ENCODE results near the gene PKP4. TPM values are rescaled to one million over a fixed set of nuclear protein-coding genes. Genes with fewer than 3 reads are reported as not detected.

PKP4 gene
- total RNA-seq, 1 experiment from 2014 or later = 147 TPM

DNA sequence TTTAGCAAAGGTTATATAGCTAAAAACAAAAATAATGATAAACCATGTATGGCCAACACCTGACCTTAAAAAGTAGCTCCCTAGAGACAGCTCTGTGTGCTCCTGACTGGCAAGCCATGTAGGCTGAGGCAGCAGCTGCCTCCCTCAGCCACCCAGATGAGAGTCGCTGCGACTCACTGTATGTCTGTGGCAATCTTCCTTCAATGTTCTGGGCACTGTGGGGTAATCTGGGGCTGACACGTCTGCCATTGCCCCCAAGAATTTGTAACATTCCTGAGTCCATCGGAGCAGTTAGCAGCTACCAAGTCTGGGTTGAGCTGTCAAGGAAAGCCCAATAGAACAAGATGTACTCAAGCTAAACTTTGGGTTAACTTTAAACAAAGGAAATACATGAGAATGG, 232.0 kb downstream of the PKP4 start:
- no peaks in the 10 kb centered on the region for H3K4me1 Mint-ChIP-seq (ENCODE audit: low read depth, unreplicated experiment)
- H3K27me3 ChIP-seq (replicated peaks; ENCODE audit: control insufficient read depth, insufficient read depth, low read length) = no peaks in the 10 kb centered on the region
- H3K36me3 ChIP-seq (ENCODE audit: control insufficient read depth, insufficient read depth, low read length) = no peaks in the 10 kb centered on the region
- no peak overlapping the region for H3K4me3 ChIP-seq (ENCODE audit: low read depth, low read length)
- POLR2A ChIA-PET = interaction anchor here (0.6 kb wide), 1 partner anchor 147 kb away, joined by 3 read pairs; no protein-coding TSS in a partner anchor
- no peaks in the 10 kb centered on the region for H3K4me1 ChIP-seq
- CTCF ChIA-PET = interaction anchor here (1.2 kb wide), 1 partner anchor 664 kb away, joined by 3 read pairs; no protein-coding TSS in a partner anchor
- H3K9me3 ChIP-seq = no peaks in the 10 kb centered on the region
- no peaks in the 10 kb centered on the region for H3K27me3 Mint-ChIP-seq (ENCODE audit: insufficient read depth, unreplicated experiment)
- H3K27ac Mint-ChIP-seq (ENCODE audit: unreplicated experiment) = no peak overlapping the region
- TF ChIP-seq, protein P1, sequence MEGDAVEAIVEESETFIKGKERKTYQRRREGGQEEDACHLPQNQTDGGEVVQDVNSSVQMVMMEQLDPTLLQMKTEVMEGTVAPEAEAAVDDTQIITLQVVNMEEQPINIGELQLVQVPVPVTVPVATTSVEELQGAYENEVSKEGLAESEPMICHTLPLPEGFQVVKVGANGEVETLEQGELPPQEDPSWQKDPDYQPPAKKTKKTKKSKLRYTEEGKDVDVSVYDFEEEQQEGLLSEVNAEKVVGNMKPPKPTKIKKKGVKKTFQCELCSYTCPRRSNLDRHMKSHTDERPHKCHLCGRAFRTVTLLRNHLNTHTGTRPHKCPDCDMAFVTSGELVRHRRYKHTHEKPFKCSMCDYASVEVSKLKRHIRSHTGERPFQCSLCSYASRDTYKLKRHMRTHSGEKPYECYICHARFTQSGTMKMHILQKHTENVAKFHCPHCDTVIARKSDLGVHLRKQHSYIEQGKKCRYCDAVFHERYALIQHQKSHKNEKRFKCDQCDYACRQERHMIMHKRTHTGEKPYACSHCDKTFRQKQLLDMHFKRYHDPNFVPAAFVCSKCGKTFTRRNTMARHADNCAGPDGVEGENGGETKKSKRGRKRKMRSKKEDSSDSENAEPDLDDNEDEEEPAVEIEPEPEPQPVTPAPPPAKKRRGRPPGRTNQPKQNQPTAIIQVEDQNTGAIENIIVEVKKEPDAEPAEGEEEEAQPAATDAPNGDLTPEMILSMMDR (IDR thresholded peaks at IDR 0.05; ENCODE audit: insufficient read depth in 1 of 2, low read depth in 1 of 2, low read length in 1 of 2, severe bottlenecking in 1 of 2, unreplicated experiment in 1 of 2) = no peak
- no peaks in the 10 kb centered on the region for H3K9me3 Mint-ChIP-seq (ENCODE audit: unreplicated experiment)
- intact Hi-C loops (cut with micrococcal nuclease; ENCODE audit: unreplicated experiment) = loop anchor here (5.0 kb wide), 1 partner anchor 59 kb away; no protein-coding TSS in a partner anchor
- H3K36me3 Mint-ChIP-seq (ENCODE audit: insufficient read depth, unreplicated experiment) = peaks cover 10% of the 10 kb centered on the region
- no peak overlapping the region for H3K4me3 Mint-ChIP-seq (ENCODE audit: unreplicated experiment)
- no TSS peak for BruUV-seq (replicated peaks)
- DNase-seq = no peak

DNA sequence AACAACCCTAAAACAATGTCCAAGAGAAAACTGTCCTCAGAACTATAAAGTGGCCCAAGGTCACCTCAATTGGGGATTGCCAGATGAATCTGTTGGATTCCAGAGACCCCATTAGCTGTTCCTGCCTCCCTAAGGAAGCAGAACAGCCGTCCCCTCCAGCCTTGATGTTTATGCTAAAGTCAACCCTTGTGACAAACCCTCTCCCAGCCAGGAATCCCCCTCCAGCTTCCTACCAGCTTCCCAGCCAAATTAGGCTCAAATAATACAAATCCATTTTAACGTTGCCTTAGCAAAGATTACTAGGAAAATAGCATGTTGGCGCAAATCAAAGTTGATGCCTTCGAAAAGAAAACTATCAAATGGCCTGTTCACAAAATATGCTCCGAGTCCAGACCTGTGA, 232.6 kb downstream of the PKP4 start:
- peaks cover 10% of the 10 kb centered on the region for H3K36me3 Mint-ChIP-seq (ENCODE audit: insufficient read depth, unreplicated experiment)
- no peaks in the 10 kb centered on the region for H3K27me3 Mint-ChIP-seq (ENCODE audit: insufficient read depth, unreplicated experiment)
- no peak overlapping the region for H3K27ac Mint-ChIP-seq (ENCODE audit: unreplicated experiment)
- intact Hi-C loops (cut with micrococcal nuclease; ENCODE audit: unreplicated experiment) = loop anchor here (5.0 kb wide), 1 partner anchor 58 kb away; no protein-coding TSS in a partner anchor
- no peaks in the 10 kb centered on the region for H3K36me3 ChIP-seq (ENCODE audit: control insufficient read depth, insufficient read depth, low read length)
- ChIA-PET POLR2A (no interaction called here), CTCF (interaction anchor here (1.2 kb wide), 1 partner anchor 665 kb away, joined by 3 read pairs; no protein-coding TSS in a partner anchor)
- no peaks in the 10 kb centered on the region for H3K9me3 ChIP-seq
- no peak overlapping the region for H3K4me3 ChIP-seq (ENCODE audit: low read depth, low read length)
- TF ChIP-seq, protein P1 (IDR thresholded peaks at IDR 0.05; ENCODE audit: insufficient read depth in 1 of 2, low read depth in 1 of 2, low read length in 1 of 2, severe bottlenecking in 1 of 2, unreplicated experiment in 1 of 2) = no peak
- H3K4me1 ChIP-seq = no peaks in the 10 kb centered on the region
- no peaks in the 10 kb centered on the region for H3K9me3 Mint-ChIP-seq (ENCODE audit: unreplicated experiment)
- BruUV-seq (replicated peaks) = no TSS peak
- no peaks in the 10 kb centered on the region for H3K4me1 Mint-ChIP-seq (ENCODE audit: low read depth, unreplicated experiment)
- H3K27me3 ChIP-seq (replicated peaks; ENCODE audit: control insufficient read depth, insufficient read depth, low read length) = no peaks in the 10 kb centered on the region
- no peak for DNase-seq
- H3K4me3 Mint-ChIP-seq (ENCODE audit: unreplicated experiment) = no peak overlapping the region

GRCh38 chr2:158690823-158691222, 234.1 kb downstream of the PKP4 start:
- H3K9me3 ChIP-seq = peaks cover 2% of the 10 kb centered on the region; the same call in 1 of the 2 replicates
- no peaks in the 10 kb centered on the region for H3K27me3 Mint-ChIP-seq (ENCODE audit: insufficient read depth, unreplicated experiment)
- no peaks in the 10 kb centered on the region for H3K36me3 ChIP-seq (ENCODE audit: control insufficient read depth, insufficient read depth, low read length)
- TF ChIP-seq, protein P1 (IDR thresholded peaks at IDR 0.05; ENCODE audit: insufficient read depth in 1 of 2, low read depth in 1 of 2, low read length in 1 of 2, severe bottlenecking in 1 of 2, unreplicated experiment in 1 of 2) = no peak
- ChIA-PET POLR2A (no interaction called here), CTCF (no interaction called here)
- no peaks in the 10 kb centered on the region for H3K27me3 ChIP-seq (replicated peaks; ENCODE audit: control insufficient read depth, insufficient read depth, low read length)
- H3K36me3 Mint-ChIP-seq (ENCODE audit: insufficient read depth, unreplicated experiment) = peaks cover 3% of the 10 kb centered on the region
- H3K4me3 ChIP-seq (ENCODE audit: low read depth, low read length) = no peak overlapping the region
- H3K4me1 ChIP-seq = peaks cover 6% of the 10 kb centered on the region
- intact Hi-C loops (cut with micrococcal nuclease; ENCODE audit: unreplicated experiment) = no loop called here
- BruUV-seq (replicated peaks) = no TSS peak
- DNase-seq = no peak
- no peaks in the 10 kb centered on the region for H3K9me3 Mint-ChIP-seq (ENCODE audit: unreplicated experiment)
- no peak overlapping the region for H3K4me3 Mint-ChIP-seq (ENCODE audit: unreplicated experiment)
- no peak overlapping the region for H3K27ac Mint-ChIP-seq (ENCODE audit: unreplicated experiment)
- no peaks in the 10 kb centered on the region for H3K4me1 Mint-ChIP-seq (ENCODE audit: low read depth, unreplicated experiment)
